ENCODE measurements around the gene CENPW.
A peak's percentile ranks its signal among the peaks of the same experiment; 100 is the strongest.

CENPW gene

DNA sequence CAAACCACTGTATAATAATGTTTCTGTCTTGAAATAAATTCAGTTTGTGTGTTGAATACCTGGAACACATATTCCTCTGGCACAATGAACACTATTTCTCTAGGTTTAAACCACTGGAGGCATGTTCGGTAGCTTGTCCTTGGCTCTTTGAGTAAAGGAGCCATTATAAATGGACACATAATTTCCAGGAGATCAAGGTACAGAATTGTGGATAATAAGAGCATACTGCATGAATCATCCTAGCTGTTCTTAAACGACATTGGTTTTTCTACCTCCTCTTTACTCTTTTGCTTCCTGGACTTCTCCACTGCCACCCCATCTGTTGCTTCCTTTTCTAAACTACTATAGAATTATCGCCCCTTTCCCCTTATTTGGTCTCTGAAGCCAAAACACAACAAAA lies 1.2 kb downstream of the CENPW start:
- peaks cover 41% of the 10 kb centered on the region for H3K79me2 ChIP-seq (ENCODE audit: low read length)
- H4K20me1 ChIP-seq (ENCODE audit: insufficient read depth, low read length) = no peaks in the 10 kb centered on the region
- H3K27ac ChIP-seq (ENCODE audit: low read length) = no peak overlapping the region

DNA sequence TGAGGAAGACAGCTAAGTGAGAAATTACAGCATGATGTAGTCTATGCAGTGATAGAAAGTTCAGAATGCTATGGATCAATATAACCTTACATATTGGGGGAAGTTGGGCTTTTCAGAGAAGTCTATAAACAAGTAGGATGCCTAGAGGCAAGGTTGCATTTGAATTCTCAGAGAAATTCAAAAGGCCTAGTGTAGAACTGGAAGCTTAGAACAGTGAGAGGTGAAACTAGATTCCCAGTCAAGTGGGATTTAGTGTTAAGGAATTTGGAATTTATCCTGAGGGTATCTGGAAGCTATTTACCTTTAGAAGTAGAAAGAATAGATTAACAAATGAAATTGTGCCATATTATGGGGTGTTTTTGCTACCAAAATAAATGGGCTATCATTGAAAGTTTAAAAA lies 4.3 kb downstream of the CENPW start:
- Histone ChIP-seq H3K4me2 (ENCODE audit: low read length) (no peak overlapping the region), H3K4me1 (ENCODE audit: low read length) (peaks cover 9% of the 10 kb centered on the region), H3K9me3 (ENCODE audit: insufficient read depth, low read length) (no peaks in the 10 kb centered on the region), H3K27me3 (ENCODE audit: low read depth, low read length) (no peaks in the 10 kb centered on the region), H3K27ac (ENCODE audit: low read length) (no peak overlapping the region), H3K79me2 (ENCODE audit: low read length) (peaks cover 41% of the 10 kb centered on the region), H3K4me3 (ENCODE audit: low read length) (no peak overlapping the region), H2AFZ (ENCODE audit: low read depth, low read length) (no peak overlapping the region), H4K20me1 (ENCODE audit: insufficient read depth, low read length) (no peaks in the 10 kb centered on the region), H3K9ac (ENCODE audit: low read length) (no peak overlapping the region), H3K36me3 (replicated peaks; ENCODE audit: low read depth, low read length) (peaks cover under 1% of the 10 kb centered on the region)
- TF ChIP-seq EZH2phosphoT487 (IDR thresholded peaks at IDR 0.05; ENCODE audit: low read depth) = no peak
- TF ChIP-seq, protein P1, sequence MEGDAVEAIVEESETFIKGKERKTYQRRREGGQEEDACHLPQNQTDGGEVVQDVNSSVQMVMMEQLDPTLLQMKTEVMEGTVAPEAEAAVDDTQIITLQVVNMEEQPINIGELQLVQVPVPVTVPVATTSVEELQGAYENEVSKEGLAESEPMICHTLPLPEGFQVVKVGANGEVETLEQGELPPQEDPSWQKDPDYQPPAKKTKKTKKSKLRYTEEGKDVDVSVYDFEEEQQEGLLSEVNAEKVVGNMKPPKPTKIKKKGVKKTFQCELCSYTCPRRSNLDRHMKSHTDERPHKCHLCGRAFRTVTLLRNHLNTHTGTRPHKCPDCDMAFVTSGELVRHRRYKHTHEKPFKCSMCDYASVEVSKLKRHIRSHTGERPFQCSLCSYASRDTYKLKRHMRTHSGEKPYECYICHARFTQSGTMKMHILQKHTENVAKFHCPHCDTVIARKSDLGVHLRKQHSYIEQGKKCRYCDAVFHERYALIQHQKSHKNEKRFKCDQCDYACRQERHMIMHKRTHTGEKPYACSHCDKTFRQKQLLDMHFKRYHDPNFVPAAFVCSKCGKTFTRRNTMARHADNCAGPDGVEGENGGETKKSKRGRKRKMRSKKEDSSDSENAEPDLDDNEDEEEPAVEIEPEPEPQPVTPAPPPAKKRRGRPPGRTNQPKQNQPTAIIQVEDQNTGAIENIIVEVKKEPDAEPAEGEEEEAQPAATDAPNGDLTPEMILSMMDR (IDR thresholded peaks at IDR 0.05; ENCODE audit: low read depth, low read length) = no peak

More for the DNA sequence above, 1.2 kb downstream of the CENPW start:
- Histone ChIP-seq H3K4me1 (ENCODE audit: low read length) (peaks cover 9% of the 10 kb centered on the region), H3K9ac (ENCODE audit: low read length) (peak overlapping the region; percentile 74), H2AFZ (ENCODE audit: low read depth, low read length) (no peak overlapping the region), H3K27me3 (ENCODE audit: low read depth, low read length) (no peaks in the 10 kb centered on the region), H3K36me3 (replicated peaks; ENCODE audit: low read depth, low read length) (no peaks in the 10 kb centered on the region), H3K4me2 (ENCODE audit: low read length) (peak overlapping the region; percentile 93), H3K9me3 (ENCODE audit: insufficient read depth, low read length) (no peaks in the 10 kb centered on the region), H3K4me3 (ENCODE audit: low read length) (peak overlapping the region; percentile 93)
- no peak for TF ChIP-seq EZH2phosphoT487 (IDR thresholded peaks at IDR 0.05; ENCODE audit: low read depth)
- TF ChIP-seq, protein P1 (IDR thresholded peaks at IDR 0.05; ENCODE audit: low read depth, low read length) = no peak

DNA sequence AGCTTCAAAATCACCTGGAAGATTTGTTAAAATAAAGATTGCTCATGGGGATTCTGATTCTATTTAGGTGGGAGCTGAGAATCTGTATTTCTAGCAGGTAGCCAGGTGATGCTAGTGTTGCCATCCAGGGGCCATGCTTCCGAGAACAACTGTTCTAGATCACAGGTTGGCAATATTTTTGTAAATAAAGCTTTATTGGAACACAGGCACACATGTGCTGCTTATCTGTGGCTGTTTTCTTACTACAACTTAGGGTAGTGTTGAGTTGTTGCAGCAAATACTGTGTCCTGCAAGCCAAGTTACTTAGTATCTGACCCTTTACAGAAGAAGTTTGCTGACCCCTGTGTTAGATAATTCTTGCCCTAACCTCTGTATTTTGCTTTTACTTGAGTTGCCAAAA lies 12.0 kb downstream of the CENPW start:
- Histone ChIP-seq H3K4me3 (ENCODE audit: low read length) (no peak overlapping the region), H3K9ac (ENCODE audit: low read length) (no peak overlapping the region), H3K4me1 (ENCODE audit: low read length) (no peaks in the 10 kb centered on the region), H3K27me3 (ENCODE audit: low read depth, low read length) (no peaks in the 10 kb centered on the region), H4K20me1 (ENCODE audit: insufficient read depth, low read length) (no peaks in the 10 kb centered on the region), H3K9me3 (ENCODE audit: insufficient read depth, low read length) (no peaks in the 10 kb centered on the region), H3K79me2 (ENCODE audit: low read length) (no peaks in the 10 kb centered on the region), H2AFZ (ENCODE audit: low read depth, low read length) (no peak overlapping the region), H3K27ac (ENCODE audit: low read length) (no peak overlapping the region), H3K36me3 (replicated peaks; ENCODE audit: low read depth, low read length) (peaks cover 4% of the 10 kb centered on the region), H3K4me2 (ENCODE audit: low read length) (no peak overlapping the region)
- TF ChIP-seq EZH2phosphoT487 (IDR thresholded peaks at IDR 0.05; ENCODE audit: low read depth) = no peak
- TF ChIP-seq, protein P1 (IDR thresholded peaks at IDR 0.05; ENCODE audit: low read depth, low read length) = no peak

DNA sequence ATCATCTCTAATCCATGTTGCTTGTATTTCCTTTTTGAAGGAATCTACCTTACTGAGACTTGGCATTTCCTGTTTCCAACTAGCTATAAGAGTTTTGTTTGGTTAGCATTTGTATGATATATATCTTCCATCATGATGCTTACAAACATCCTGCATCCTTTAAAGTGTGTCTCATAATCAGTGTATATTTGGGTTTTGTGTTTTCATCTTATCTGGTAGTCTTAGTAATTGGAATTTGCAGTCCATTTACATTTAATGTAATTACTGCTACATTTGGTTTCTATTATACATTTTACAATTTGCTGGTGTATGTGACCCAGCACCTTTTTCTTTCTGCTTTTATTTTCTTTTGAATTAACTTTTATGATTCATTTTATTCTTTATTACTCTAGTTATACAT lies 12.6 kb downstream of the CENPW start:
- Histone ChIP-seq H3K27ac (ENCODE audit: low read length) (no peak overlapping the region), H3K9me3 (ENCODE audit: insufficient read depth, low read length) (no peaks in the 10 kb centered on the region), H3K4me2 (ENCODE audit: low read length) (no peak overlapping the region), H3K4me3 (ENCODE audit: low read length) (no peak overlapping the region), H4K20me1 (ENCODE audit: insufficient read depth, low read length) (no peaks in the 10 kb centered on the region), H3K9ac (ENCODE audit: low read length) (no peak overlapping the region), H3K79me2 (ENCODE audit: low read length) (no peaks in the 10 kb centered on the region), H2AFZ (ENCODE audit: low read depth, low read length) (no peak overlapping the region), H3K36me3 (replicated peaks; ENCODE audit: low read depth, low read length) (peaks cover 4% of the 10 kb centered on the region), H3K4me1 (ENCODE audit: low read length) (no peaks in the 10 kb centered on the region), H3K27me3 (ENCODE audit: low read depth, low read length) (no peaks in the 10 kb centered on the region)
- no peak for TF ChIP-seq EZH2phosphoT487 (IDR thresholded peaks at IDR 0.05; ENCODE audit: low read depth)
- TF ChIP-seq, protein P1 (IDR thresholded peaks at IDR 0.05; ENCODE audit: low read depth, low read length) = no peak
